ENCODE measurements around the gene SLC25A13.

- TF ChIP-seq CTCF (IDR thresholded peaks at IDR 0.05): no peak
- no peak for TF ChIP-seq POLR2A (IDR thresholded peaks at IDR 0.05)
Observed at GRCh38 chr7:96246919-96247318, 75.0 kb downstream of the SLC25A13 start.
